Lower leg skin (tissue), 4 donors: ENCODE measurements around the gene OR2F2. TPM values are rescaled to one million over a fixed set of nuclear protein-coding genes. Genes with fewer than 3 reads are reported as not detected.

Experiments
- DNase-seq, 2 donors: peaks; one replicate each; pipeline ENCODE4 v3.0.0-alpha.2; 2019; ENCODE audit warnings: low spot score in 2 of 2
- H3K4me3 ChIP-seq: fragments of 200-600 bp; sonication (generic); 2 replicates; pipeline ENCODE4 v1.5.1; 2017; ENCODE audit warnings: mild to moderate bottlenecking, low read depth; ENCODE audit not compliant: poor library complexity, severe bottlenecking
- POLR2A ChIP-seq, 2 donors: fragments of 450-650 bp; IDR thresholded peaks; one replicate each; pipeline ENCODE4 v1.6.1; 2016 to 2017; ENCODE audit warnings: antibody characterized with exemption in 2 of 2, mild to moderate bottlenecking in 1 of 2, moderate library complexity in 1 of 2
- WGBS, 2 donors: methylation state at CpG; one replicate each; pipeline ENCODE4 v1.1.5; 2018; 5-methylcytosine and 5-hydroxymethylcytosine counted together
- intact Hi-C: fragments of 100-400 bp; cut with DNase I; formaldehyde crosslinking; loops from one replicate; pipeline ENCODE4 v1.15.0; 2023; ENCODE audit warnings: low total_unique reads
- total RNA-seq, 4 donors: library from RNA; depleted of rRNA; stranded (reverse); fragments of >200 nt; gene quantifications; one replicate each; pipeline ENCODE4 v1.1.0, GENCODE V29; 2016
- TF ChIP-seq, protein P1 (sequence below), 3 donors: fragments of 450-650 bp; IDR thresholded peaks; one replicate each; pipeline ENCODE4 v1.5.1; 2016; ENCODE audit warnings: antibody characterized with exemption in 3 of 3, mild to moderate bottlenecking in 3 of 3, moderate library complexity in 2 of 3

Gene OR2F2
- total RNA-seq, 4 donors from 2014 or later = not detected

DNA sequence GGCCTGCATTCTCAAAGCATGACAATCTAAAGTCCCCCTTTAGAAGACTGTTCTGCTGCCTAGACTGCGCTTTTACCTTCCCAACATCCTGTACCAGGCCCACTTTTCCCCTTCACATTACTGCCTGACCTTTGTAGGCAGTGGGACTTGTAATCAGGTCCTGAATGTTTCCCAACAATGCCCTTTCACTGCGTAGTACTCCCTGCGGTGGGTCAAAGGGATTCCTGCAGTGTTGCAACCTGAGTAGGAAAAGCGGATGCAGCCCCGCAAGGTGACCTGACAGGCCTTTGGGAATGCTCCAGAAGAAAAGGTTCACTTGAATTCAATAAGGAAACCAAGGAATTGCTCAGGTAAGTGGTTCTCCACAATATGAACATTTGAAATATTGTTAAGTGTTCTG, 28.1 kb upstream of the OR2F2 start:
- no peak overlapping the region for H3K4me3 ChIP-seq
- WGBS, 2 donors = 91 to 94% methylated on average over 5 of the region's 5 CpGs
- no peak for TF ChIP-seq POLR2A (IDR thresholded peaks at IDR 0.05)
- TF ChIP-seq, protein P1, sequence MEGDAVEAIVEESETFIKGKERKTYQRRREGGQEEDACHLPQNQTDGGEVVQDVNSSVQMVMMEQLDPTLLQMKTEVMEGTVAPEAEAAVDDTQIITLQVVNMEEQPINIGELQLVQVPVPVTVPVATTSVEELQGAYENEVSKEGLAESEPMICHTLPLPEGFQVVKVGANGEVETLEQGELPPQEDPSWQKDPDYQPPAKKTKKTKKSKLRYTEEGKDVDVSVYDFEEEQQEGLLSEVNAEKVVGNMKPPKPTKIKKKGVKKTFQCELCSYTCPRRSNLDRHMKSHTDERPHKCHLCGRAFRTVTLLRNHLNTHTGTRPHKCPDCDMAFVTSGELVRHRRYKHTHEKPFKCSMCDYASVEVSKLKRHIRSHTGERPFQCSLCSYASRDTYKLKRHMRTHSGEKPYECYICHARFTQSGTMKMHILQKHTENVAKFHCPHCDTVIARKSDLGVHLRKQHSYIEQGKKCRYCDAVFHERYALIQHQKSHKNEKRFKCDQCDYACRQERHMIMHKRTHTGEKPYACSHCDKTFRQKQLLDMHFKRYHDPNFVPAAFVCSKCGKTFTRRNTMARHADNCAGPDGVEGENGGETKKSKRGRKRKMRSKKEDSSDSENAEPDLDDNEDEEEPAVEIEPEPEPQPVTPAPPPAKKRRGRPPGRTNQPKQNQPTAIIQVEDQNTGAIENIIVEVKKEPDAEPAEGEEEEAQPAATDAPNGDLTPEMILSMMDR (IDR thresholded peaks at IDR 0.05) = no peak
- intact Hi-C loops = no loop called here
- no peak for DNase-seq

DNA sequence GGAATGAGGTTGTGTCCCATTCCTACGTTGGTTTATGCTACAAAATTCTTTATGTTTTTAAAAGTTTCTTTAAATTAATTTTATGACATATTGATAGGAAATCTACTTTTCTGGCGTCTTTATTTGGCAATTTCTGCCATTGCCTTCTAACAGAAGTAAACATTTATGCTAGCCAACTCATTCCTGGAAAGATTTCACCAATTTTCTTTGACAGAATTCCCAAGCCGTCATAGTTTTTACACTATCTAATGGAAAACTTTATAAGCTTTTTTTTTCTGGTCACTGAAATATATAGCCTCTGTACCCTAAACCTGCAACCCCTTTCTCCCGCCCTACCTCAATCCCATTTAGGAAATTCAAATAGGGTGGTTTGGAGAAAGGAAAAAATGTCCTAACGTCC, 26.9 kb upstream of the OR2F2 start:
- no peak overlapping the region for H3K4me3 ChIP-seq
- TF ChIP-seq POLR2A (IDR thresholded peaks at IDR 0.05) = no peak
- TF ChIP-seq, protein P1 (IDR thresholded peaks at IDR 0.05) = no peak
- intact Hi-C loops = no loop called here
- DNase-seq = no peak
- 68 to 72% methylated on average over 5 of the region's 5 CpGs for WGBS, 2 donors

DNA sequence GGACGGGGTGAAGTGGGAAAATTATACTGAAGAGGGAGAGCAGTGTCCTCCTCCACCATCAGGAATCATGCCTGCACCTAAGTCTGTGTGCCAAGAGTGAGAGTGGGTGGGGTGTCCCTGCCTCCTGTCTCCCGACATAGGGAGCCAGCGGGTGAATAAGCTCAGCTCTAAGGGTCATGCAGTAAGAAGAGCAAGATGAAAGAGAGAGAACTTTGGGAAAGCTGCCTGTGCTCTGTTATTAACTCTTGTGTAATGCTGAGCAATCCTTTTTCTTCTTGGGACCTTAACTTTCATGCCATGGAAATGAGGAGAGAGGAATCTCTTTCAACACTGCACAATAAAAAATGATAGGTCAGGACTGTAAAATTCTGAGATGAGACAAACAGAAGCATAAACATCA, 25.2 kb upstream of the OR2F2 start:
- WGBS, 2 donors = 47 to 60% methylated on average over 3 of the region's 3 CpGs
- no peak for DNase-seq
- no peak overlapping the region for H3K4me3 ChIP-seq
- intact Hi-C loops = no loop called here
- TF ChIP-seq POLR2A (IDR thresholded peaks at IDR 0.05) = no peak
- TF ChIP-seq, protein P1 (IDR thresholded peaks at IDR 0.05) = no peak

DNA sequence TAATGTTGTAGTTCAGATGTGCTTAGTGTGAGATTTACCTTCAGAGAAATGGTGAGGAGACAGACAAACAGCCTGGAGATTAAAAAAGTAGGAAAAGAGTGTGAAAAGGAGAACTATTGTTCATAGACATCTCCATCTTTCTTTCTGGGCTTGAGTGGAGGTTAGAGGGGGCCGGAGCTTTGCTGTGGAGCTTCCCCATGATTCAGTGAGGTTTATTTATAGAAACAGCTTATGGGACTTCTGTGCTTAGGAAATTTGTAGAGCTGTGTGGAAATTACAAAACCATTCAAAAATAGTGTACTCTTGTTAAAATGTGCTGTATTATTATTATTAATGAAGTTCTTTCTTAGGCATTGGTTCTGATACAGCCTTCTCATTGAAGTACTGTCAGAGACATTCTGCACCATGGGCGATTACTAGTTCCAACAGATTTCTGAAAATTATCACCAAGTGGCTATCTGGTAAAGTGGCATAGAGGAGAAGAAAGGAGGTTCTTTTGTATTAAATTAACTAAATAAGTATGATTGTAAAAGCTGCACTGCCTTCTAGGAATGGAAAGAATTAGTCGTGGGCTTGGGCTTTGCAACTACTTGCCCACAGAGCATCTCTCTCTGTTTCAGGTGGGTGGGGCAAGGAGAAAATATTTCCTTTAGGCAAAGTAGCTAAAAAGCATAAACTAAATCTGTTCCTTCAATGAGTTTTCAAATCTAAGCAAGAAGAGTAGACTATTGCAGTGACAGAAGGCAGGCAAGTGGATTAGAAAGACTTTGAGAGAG, 24.4 kb upstream of the OR2F2 start:
- TF ChIP-seq, protein P1 (IDR thresholded peaks at IDR 0.05) = no peak
- no peak for TF ChIP-seq POLR2A (IDR thresholded peaks at IDR 0.05)
- DNase-seq = no peak
- WGBS, 2 donors = 48 to 49% methylated on average over 3 of the region's 3 CpGs
- H3K4me3 ChIP-seq = no peak overlapping the region
- intact Hi-C loops = no loop called here

DNA sequence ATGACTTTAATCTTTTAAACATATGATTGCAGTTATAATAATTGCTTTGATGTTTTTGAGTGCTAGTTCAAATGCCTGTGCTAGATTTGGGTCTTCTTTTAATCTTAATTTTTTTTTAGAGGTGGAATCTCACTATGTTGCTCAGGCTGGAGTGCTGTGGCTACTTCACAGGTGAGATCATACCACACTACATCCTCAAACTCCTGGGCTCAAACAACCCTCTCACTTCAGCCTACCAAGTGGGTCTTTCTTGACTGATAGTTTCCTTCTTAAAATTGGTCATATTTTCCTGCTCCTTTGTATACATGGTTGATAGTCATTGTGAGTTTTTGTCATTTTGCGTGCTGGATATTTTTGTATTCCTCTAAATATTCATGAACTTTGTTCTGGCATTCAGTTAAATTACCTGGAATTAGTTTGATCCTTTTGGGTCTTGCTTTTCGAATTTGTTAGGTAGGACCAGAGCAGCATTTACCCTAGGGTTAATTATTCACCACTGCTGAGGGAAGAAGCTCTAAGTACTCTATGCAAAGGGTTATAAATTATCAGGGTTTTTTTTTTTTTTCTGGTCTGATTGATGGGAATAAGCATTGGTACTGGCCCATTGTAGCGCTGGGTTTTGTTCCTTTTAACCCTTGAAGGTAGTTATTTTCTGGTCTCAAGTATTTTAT, 21.0 kb upstream of the OR2F2 start:
- no peak overlapping the region for H3K4me3 ChIP-seq
- DNase-seq = no peak
- TF ChIP-seq POLR2A (IDR thresholded peaks at IDR 0.05) = no peak
- TF ChIP-seq, protein P1 (IDR thresholded peaks at IDR 0.05) = no peak
- intact Hi-C loops = no loop called here
- WGBS, 2 donors = 91 to 93% methylated on average over 3 of the region's 3 CpGs
